Rectal smooth muscle tissue (tissue), 1 donor: Measurements from ENCODE around the gene CGB1.
"Not testable (repeated sequence)": the region's sequence is repeated elsewhere in the genome, so short reads cannot be mapped to it uniquely, and the experiment has no call there.

Experiments used
- H3K27ac ChIP-seq: one replicate; pipeline ENCODE4 v1.7.0; 2013; ENCODE audit warnings: low read depth, low read length, inconsistent platforms
- H3K27me3 ChIP-seq: one replicate; pipeline ENCODE4 v1.7.0; 2013; ENCODE audit warnings: low read length; ENCODE audit not compliant: control insufficient read depth, insufficient read depth
- H3K36me3 ChIP-seq: one replicate; pipeline ENCODE4 v1.7.0; 2013; ENCODE audit warnings: low read length; ENCODE audit not compliant: control insufficient read depth, insufficient read depth
- H3K4me1 ChIP-seq: one replicate; pipeline ENCODE4 v1.7.0; 2013; ENCODE audit warnings: low read length; ENCODE audit not compliant: control insufficient read depth, insufficient read depth
- H3K4me3 ChIP-seq: one replicate; pipeline ENCODE4 v1.7.0; 2013; ENCODE audit warnings: low read length
- H3K9ac ChIP-seq: one replicate; pipeline ENCODE4 v1.7.0; 2013; ENCODE audit warnings: low read length

The CGB1 gene

GRCh38 chr19:49029749-49030148 lies 6.9 kb downstream of the CGB1 start:
- H3K4me1 ChIP-seq, H3K4me3 ChIP-seq, H3K36me3 ChIP-seq, H3K27me3 ChIP-seq, H3K9ac ChIP-seq, H3K27ac ChIP-seq: not testable (repeated sequence)

GRCh38 chr19:49028686-49029085 lies 8.0 kb downstream of the CGB1 start:
- H3K9ac ChIP-seq, H3K36me3 ChIP-seq, H3K4me3 ChIP-seq, H3K4me1 ChIP-seq, H3K27ac ChIP-seq, H3K27me3 ChIP-seq: not testable (repeated sequence)

GRCh38 chr19:49025599-49025998 lies 11.1 kb downstream of the CGB1 start:
- H3K27me3 ChIP-seq, H3K4me1 ChIP-seq, H3K36me3 ChIP-seq, H3K4me3 ChIP-seq, H3K9ac ChIP-seq, H3K27ac ChIP-seq: not testable (repeated sequence)

GRCh38 chr19:49025088-49025487 lies 11.6 kb downstream of the CGB1 start:
- not testable (repeated sequence) for H3K4me1 ChIP-seq, H3K4me3 ChIP-seq, H3K27me3 ChIP-seq, H3K27ac ChIP-seq, H3K36me3 ChIP-seq, H3K9ac ChIP-seq

- not testable (repeated sequence) for H3K4me3 ChIP-seq, H3K9ac ChIP-seq, H3K27ac ChIP-seq, H3K36me3 ChIP-seq, H3K4me1 ChIP-seq
- peaks cover 13% of the 10 kb centered on the region for H3K27me3 ChIP-seq
These were observed 12.5 kb downstream of the CGB1 start, which contains the start of gene CGB3 for GRCh38 chr19:49024233-49024632. TSS of gene CGB3 (minus strand) at chr19:49024333. CDS start at chr19:49023971, 362 bp downstream.

GRCh38 chr19:49022116-49022515 lies 14.6 kb downstream of the CGB1 start:
- H3K4me3 ChIP-seq: no peak overlapping the region
- no peaks in the 10 kb centered on the region for H3K36me3 ChIP-seq
- no peak overlapping the region for H3K9ac ChIP-seq
- peaks cover 16% of the 10 kb centered on the region for H3K27me3 ChIP-seq
- peaks cover 2% of the 10 kb centered on the region for H3K4me1 ChIP-seq
- H3K27ac ChIP-seq: no peak overlapping the region

GRCh38 chr19:49020931-49021895 lies 15.5 kb downstream of the CGB1 start:
- no peaks in the 10 kb centered on the region for H3K36me3 ChIP-seq
- no peak overlapping the region for H3K27ac ChIP-seq
- peaks cover 16% of the 10 kb centered on the region for H3K27me3 ChIP-seq
- H3K9ac ChIP-seq: no peak overlapping the region
- peaks cover 2% of the 10 kb centered on the region for H3K4me1 ChIP-seq
- no peak overlapping the region for H3K4me3 ChIP-seq

GRCh38 chr19:49020342-49020741 lies 16.4 kb downstream of the CGB1 start:
- Histone ChIP-seq H3K27me3 (peaks cover 16% of the 10 kb centered on the region), H3K27ac (no peak overlapping the region), H3K36me3 (peaks cover 3% of the 10 kb centered on the region), H3K4me1 (peaks cover 2% of the 10 kb centered on the region), H3K4me3 (no peak overlapping the region), H3K9ac (no peak overlapping the region)

- Histone ChIP-seq H3K36me3 (peaks cover 10% of the 10 kb centered on the region), H3K4me1 (peaks cover 2% of the 10 kb centered on the region), H3K27ac (no peak overlapping the region), H3K9ac (no peak overlapping the region), H3K4me3 (peak overlapping the region; percentile 61), H3K27me3 (peaks cover 16% of the 10 kb centered on the region)
These were observed 17.3 kb downstream of the CGB1 start for GRCh38 chr19:49019242-49019932.

GRCh38 chr19:49018388-49019241 lies 18.1 kb downstream of the CGB1 start:
- not testable (repeated sequence) for H3K9ac ChIP-seq, H3K27ac ChIP-seq, H3K4me1 ChIP-seq
- Histone ChIP-seq H3K36me3 (peaks cover 13% of the 10 kb centered on the region), H3K27me3 (peaks cover 16% of the 10 kb centered on the region), H3K4me3 (peak overlapping the region; percentile 61)

- no peak overlapping the region for H3K27ac ChIP-seq
- H3K4me1 ChIP-seq: peaks cover 2% of the 10 kb centered on the region
- no peak overlapping the region for H3K9ac ChIP-seq
- peaks cover 13% of the 10 kb centered on the region for H3K36me3 ChIP-seq
- H3K27me3 ChIP-seq: peaks cover 16% of the 10 kb centered on the region
- H3K4me3 ChIP-seq: peak overlapping the region; percentile 61
These were observed 18.9 kb downstream of the CGB1 start for GRCh38 chr19:49017666-49018351.
